OCI-LY3 (cell line): Measurements from ENCODE around the gene CPA4.

Source experiments
- EZH2phosphoT487 ChIP-seq: fragments of 200-600 bp; shearing (Covaris generic); IDR thresholded peaks from 2 replicates; pipeline ENCODE4 v1.6.1; 2018; ENCODE audit warnings: antibody characterized with exemption, mixed run types, low read depth
- TF ChIP-seq, protein P1 (sequence below): fragments of 200-600, 300-600 bp; sonication (generic); IDR thresholded peaks from 2 replicates; pipeline ENCODE4 v1.5.1; 2014; ENCODE audit warnings: antibody characterized with exemption, low read length, low read depth

DNA sequence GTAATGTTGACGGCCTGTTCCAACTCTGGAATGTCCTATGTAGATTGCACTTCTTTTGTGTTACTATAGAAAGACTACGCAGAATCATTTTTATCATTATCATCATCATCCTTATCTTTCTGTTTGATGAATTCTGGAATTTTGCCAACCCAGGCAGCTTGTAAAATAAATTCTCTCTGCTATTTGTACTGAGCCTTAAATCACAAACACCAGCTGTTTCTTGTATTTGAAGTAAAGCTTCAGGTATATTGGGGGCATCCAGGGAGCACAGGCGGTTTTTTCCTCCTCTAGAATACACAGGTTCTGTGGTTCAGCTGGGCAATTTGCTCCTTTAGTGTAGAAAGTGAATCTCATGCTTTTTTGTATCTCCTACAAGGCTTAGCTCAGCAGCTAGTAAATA lies 36.7 kb downstream of the CPA4 start:
- TF ChIP-seq, protein P1, sequence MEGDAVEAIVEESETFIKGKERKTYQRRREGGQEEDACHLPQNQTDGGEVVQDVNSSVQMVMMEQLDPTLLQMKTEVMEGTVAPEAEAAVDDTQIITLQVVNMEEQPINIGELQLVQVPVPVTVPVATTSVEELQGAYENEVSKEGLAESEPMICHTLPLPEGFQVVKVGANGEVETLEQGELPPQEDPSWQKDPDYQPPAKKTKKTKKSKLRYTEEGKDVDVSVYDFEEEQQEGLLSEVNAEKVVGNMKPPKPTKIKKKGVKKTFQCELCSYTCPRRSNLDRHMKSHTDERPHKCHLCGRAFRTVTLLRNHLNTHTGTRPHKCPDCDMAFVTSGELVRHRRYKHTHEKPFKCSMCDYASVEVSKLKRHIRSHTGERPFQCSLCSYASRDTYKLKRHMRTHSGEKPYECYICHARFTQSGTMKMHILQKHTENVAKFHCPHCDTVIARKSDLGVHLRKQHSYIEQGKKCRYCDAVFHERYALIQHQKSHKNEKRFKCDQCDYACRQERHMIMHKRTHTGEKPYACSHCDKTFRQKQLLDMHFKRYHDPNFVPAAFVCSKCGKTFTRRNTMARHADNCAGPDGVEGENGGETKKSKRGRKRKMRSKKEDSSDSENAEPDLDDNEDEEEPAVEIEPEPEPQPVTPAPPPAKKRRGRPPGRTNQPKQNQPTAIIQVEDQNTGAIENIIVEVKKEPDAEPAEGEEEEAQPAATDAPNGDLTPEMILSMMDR = no peak
- no peak for TF ChIP-seq EZH2phosphoT487
